GM18505 (cell line): ENCODE measurements around the gene AKR1A1.
"Not testable (repeated sequence)": the region's sequence is repeated elsewhere in the genome, so short reads cannot be mapped to it uniquely, and the experiment has no call there.

Source experiments
- ATAC-seq: cut with Tn5 transposase; IDR thresholded peaks from one replicate; pipeline ENCODE4 v1.9.1; 2021; ENCODE audit not compliant: unreplicated experiment
- POLR2A ChIP-seq: IDR thresholded peaks from 4 replicates; pipeline ENCODE4 v1.6.1; 2011; ENCODE audit warnings: borderline replicate concordance; ENCODE audit not compliant: insufficient read depth, insufficient read length; ENCODE audit errors: extremely low read depth

The AKR1A1 gene

GRCh38 chr1:45516465-45516864 lies 34.2 kb upstream of the AKR1A1 start:
- no peak for TF ChIP-seq POLR2A
- no peak for ATAC-seq

- not testable (repeated sequence) for ATAC-seq
Observed at GRCh38 chr1:45518366-45518765, 32.3 kb upstream of the AKR1A1 start.

GRCh38 chr1:45518910-45519309 lies 31.7 kb upstream of the AKR1A1 start:
- no peak for ATAC-seq
- TF ChIP-seq POLR2A, result no peak

GRCh38 chr1:45519774-45520173 lies 30.9 kb upstream of the AKR1A1 start:
- not testable (repeated sequence) for ATAC-seq

- TF ChIP-seq POLR2A, result peak; percentile 100
- peak; percentile 79 for ATAC-seq
Observed at GRCh38 chr1:45521413-45522323, 29.0 kb upstream of the AKR1A1 start, which contains the start of gene PRDX1. Gene PRDX1 (minus strand): TSS chr1:45521884. CDS start chr1:45519043, 2,841 bp downstream.

- ATAC-seq, result no peak
Observed at GRCh38 chr1:45522324-45523104, 28.1 kb upstream of the AKR1A1 start.

GRCh38 chr1:45523516-45523915 lies 27.1 kb upstream of the AKR1A1 start:
- not testable (repeated sequence) for ATAC-seq

More at GRCh38 chr1:45522324-45523104, 28.1 kb upstream of the AKR1A1 start:
- no peak for TF ChIP-seq POLR2A

- ATAC-seq, result not testable (repeated sequence)
Observed at GRCh38 chr1:45523975-45524374, 26.7 kb upstream of the AKR1A1 start.

- TF ChIP-seq POLR2A, result no peak
- ATAC-seq, result no peak
Observed at GRCh38 chr1:45526135-45526644, 24.4 kb upstream of the AKR1A1 start.

- TF ChIP-seq POLR2A, result no peak
- ATAC-seq, result no peak
Observed at GRCh38 chr1:45530632-45531135, 19.9 kb upstream of the AKR1A1 start.

GRCh38 chr1:45531873-45532272 lies 18.8 kb upstream of the AKR1A1 start:
- no peak for ATAC-seq
- TF ChIP-seq POLR2A, result no peak

- ATAC-seq, result no peak
- no peak for TF ChIP-seq POLR2A
Observed at GRCh38 chr1:45535988-45536766, 14.4 kb upstream of the AKR1A1 start.

- no peak for TF ChIP-seq POLR2A
- ATAC-seq, result no peak
Observed at GRCh38 chr1:45536886-45537285, 13.7 kb upstream of the AKR1A1 start.
